GM12878 (cell line): ENCODE measurements around the gene KHNYN. TPM values are rescaled to one million over a fixed set of nuclear protein-coding genes. Genes with fewer than 3 reads are reported as not detected.

ENCODE experiments used
- ATAC-seq: fragments of 200-7000 bp; cut with Tn5 transposase; 3 replicates; pipeline ENCODE4 v1.9.1; 2020; ENCODE audit warnings: mild to moderate bottlenecking, moderate library complexity
- BruUV-seq: library from RNA; stranded (reverse); fragments of 400-500 nt; replicated peaks from 2 replicates; lab custom pipeline; 2021; lab: Mats Ljungman, UMichigan
- CTCF ChIA-PET: fragments of 300-600 bp; sonication (Branson Sonifier 250); formaldehyde crosslinking; extraction: SDS; loops from one replicate; lab custom pipeline; 2021; ENCODE audit warnings: inconsistent platforms; lab: Yijun Ruan, JAX
- POLR2A ChIA-PET: fragments of 350-600 bp; formaldehyde crosslinking; extraction: SDS; loops from one replicate; lab custom pipeline; 2021; ENCODE audit warnings: inconsistent platforms; lab: Charles Lee
- RAD21 ChIA-PET: fragments of 300-600 bp; sonication (Branson Sonifier 250); formaldehyde crosslinking; loops from one replicate; lab custom pipeline; 2023; ENCODE audit warnings: antibody characterized with exemption; ENCODE audit not compliant: unreplicated experiment; lab: Charles Lee
- SMC1A ChIA-PET: fragments of 300-600 bp; sonication (Branson Sonifier 250); formaldehyde crosslinking; loops from one replicate; lab custom pipeline; 2023; ENCODE audit not compliant: unreplicated experiment, uncharacterized antibody; lab: Charles Lee
- DNase-seq: peaks from one replicate; pipeline ENCODE4 v3.0.0-alpha.2; 2011; ENCODE audit warnings: low read depth, low spot score
- FAIRE-seq: peaks from 3 replicates; lab custom pipeline; 2011; peaks lifted over from hg19 to GRCh38; lab: Jason Lieb, UNC
- H2AFZ ChIP-seq: 2 replicates; pipeline ENCODE4 v1.6.0; 2011; ENCODE audit warnings: low read depth, low read length, control low read depth; ENCODE audit not compliant: control insufficient read depth
- H3K27ac ChIP-seq: 2 replicates; pipeline ENCODE4 v1.5.1; 2011; ENCODE audit warnings: control low read depth; ENCODE audit not compliant: control insufficient read depth, insufficient read depth
- H3K27me3 ChIP-seq, 2 experiments: replicated peaks in 1 of 2; 2 replicates each; pipeline versions ENCODE4 v1.6.0 to v1.6.1; 2011; ENCODE audit warnings: low read length in 1 of 2; ENCODE audit not compliant: control insufficient read depth in 2 of 2, insufficient read depth in 2 of 2
- H3K36me3 ChIP-seq, 2 experiments: 2 replicates each; pipeline ENCODE4 v1.5.1; 2011; ENCODE audit warnings: low read length in 1 of 2; ENCODE audit not compliant: control insufficient read depth in 2 of 2, insufficient read depth in 2 of 2
- H3K4me1 ChIP-seq: 2 replicates; pipeline ENCODE4 v1.6.1; 2011; ENCODE audit warnings: mild to moderate bottlenecking, low read length, moderate library complexity, mixed read lengths; ENCODE audit not compliant: control insufficient read depth, insufficient read depth
- H3K4me2 ChIP-seq: 2 replicates; pipeline ENCODE4 v1.6.0; 2011; ENCODE audit warnings: control low read depth; ENCODE audit not compliant: control insufficient read depth, insufficient read depth
- H3K4me3 ChIP-seq: fragments of 200-600 bp; sonication (generic); 2 replicates; pipeline ENCODE4 v1.5.1; 2016
- H3K79me2 ChIP-seq: 2 replicates; pipeline ENCODE4 v1.6.0; 2011; ENCODE audit warnings: low read length; ENCODE audit not compliant: control insufficient read depth, insufficient read depth
- H3K9ac ChIP-seq: 2 replicates; pipeline ENCODE4 v1.8.0; 2011; ENCODE audit warnings: low read length, control low read depth, mixed read lengths; ENCODE audit not compliant: control insufficient read depth, insufficient read depth
- H3K9me3 ChIP-seq: replicated peaks from 3 replicates; pipeline ENCODE4 v1.5.1; 2011; ENCODE audit warnings: mild to moderate bottlenecking, low read length; ENCODE audit not compliant: control insufficient read depth, insufficient read depth
- H4K20me1 ChIP-seq: 2 replicates; pipeline ENCODE4 v1.6.0; 2011; ENCODE audit not compliant: control insufficient read depth, insufficient read depth
- GABPA ChIP-seq: IDR thresholded peaks from 2 replicates; pipeline ENCODE4 v1.6.1; 2014; ENCODE audit warnings: antibody characterized with exemption, low read depth, mild to moderate bottlenecking, inconsistent platforms
- HDGF ChIP-seq: fragments of 450-650 bp; IDR thresholded peaks from 2 replicates; pipeline ENCODE4 v1.6.1; 2016; ENCODE audit warnings: antibody characterized with exemption
- MTA2 ChIP-seq: fragments of 450-650 bp; IDR thresholded peaks from 2 replicates; pipeline ENCODE4 v1.6.1; 2016; ENCODE audit warnings: low read depth, mild to moderate bottlenecking, moderate library complexity
- MTA3 ChIP-seq: IDR thresholded peaks from 2 replicates; pipeline ENCODE4 v1.6.1; 2012; ENCODE audit warnings: low read length, inconsistent platforms, borderline replicate concordance
- MYB ChIP-seq: fragments of 150-350 bp; IDR thresholded peaks from 2 replicates; pipeline ENCODE4 v1.6.1; 2014; ENCODE audit warnings: mild to moderate bottlenecking, low read depth, low read length, borderline replicate concordance
- NR2C1 ChIP-seq: fragments of 450-650 bp; IDR thresholded peaks from 2 replicates; pipeline ENCODE4 v1.6.1; 2017; ENCODE audit warnings: antibody characterized with exemption, mild to moderate bottlenecking, moderate library complexity
- RUNX3 ChIP-seq: IDR thresholded peaks from 2 replicates; pipeline ENCODE4 v1.6.1; 2012; ENCODE audit warnings: low read length, inconsistent platforms
- STAT1 ChIP-seq: fragments of 450-650 bp; conservative IDR thresholded peaks from 2 replicates; pipeline ENCODE4 v1.6.1; 2014; ENCODE audit warnings: antibody characterized with exemption, mild to moderate bottlenecking
- TARDBP ChIP-seq: IDR thresholded peaks from 2 replicates; pipeline ENCODE4 v1.6.1; 2016; ENCODE audit warnings: borderline replicate concordance
- WRNIP1 ChIP-seq: IDR thresholded peaks from 2 replicates; pipeline ENCODE4 v1.6.1; 2011; ENCODE audit warnings: low read depth, low read length, improper control_type of control experiment, borderline replicate concordance
- WGBS: methylation state at CpG from one replicate; pipeline ENCODE4 v1.1.6; 2016; ENCODE audit warnings: low lambda C conversion rate; ENCODE audit not compliant: insufficient replicate concordance, insufficient coverage; ENCODE audit errors: missing lambda C conversion rate; 5-methylcytosine and 5-hydroxymethylcytosine counted together
- in situ Hi-C: fragments of 300-500 bp; cut with MboI; formaldehyde crosslinking; loops from 9 replicates; pipeline ENCODE4 v1.14.3; 2018; ENCODE audit warnings: mixed read lengths
- intact Hi-C: fragments of 100-400 bp; cut with micrococcal nuclease; formaldehyde crosslinking; loops from one replicate; pipeline ENCODE4 v1.14.2; 2022; ENCODE audit not compliant: unreplicated experiment
- polyA plus RNA-seq, 11 experiments: library from polyadenylated mRNA; depleted of rRNA in 4 of 11; unstranded in 6 of 11; stranded (reverse) in 5 of 11; fragments of >200 nt; fragmentation: Nextera tagmentation in 4 of 11; fragmentation: Illumina TruSeq in 1 of 11; extraction: Ambion mirVana in 4 of 11; extraction: Trizol in 1 of 11; gene quantifications; 1 replicate in 1 of 11; 2 replicates in 10 of 11; pipeline versions ENCODE4 v1.2.1 to v1.2.3, GENCODE V29; 2011 to 2016; ENCODE audit warnings: inconsistent platforms in 2 of 11, missing spikeins in 2 of 11, low read depth in 1 of 11
- total RNA-seq, 4 experiments: library from RNA; depleted of rRNA in 3 of 4; stranded (reverse); fragments of >200 nt in 3 of 4; fragmentation: Illumina TruSeq in 1 of 4; extraction: Trizol in 1 of 4; gene quantifications; 2 replicates each; pipeline versions ENCODE4 v1.2.1 to v1.2.3, GENCODE V29; 2013 to 2021
- TF ChIP-seq, protein P1 (sequence below): IDR thresholded peaks from 2 replicates; pipeline ENCODE4 v1.6.1; 2011; ENCODE audit warnings: low read depth, low read length, improper control_type of control experiment, borderline replicate concordance
- TF ChIP-seq, protein P2 (sequence below): IDR thresholded peaks from 2 replicates; pipeline ENCODE4 v1.6.1; 2012; ENCODE audit warnings: low read depth, low read length, improper control_type of control experiment

KHNYN gene
- total and polyA plus RNA-seq, 10 of the 15 experiments (the other 5 are each of a cell fraction or from before 2014, with no cell fraction given), result 1.4 to 34.7 (median 21.5) TPM

DNA sequence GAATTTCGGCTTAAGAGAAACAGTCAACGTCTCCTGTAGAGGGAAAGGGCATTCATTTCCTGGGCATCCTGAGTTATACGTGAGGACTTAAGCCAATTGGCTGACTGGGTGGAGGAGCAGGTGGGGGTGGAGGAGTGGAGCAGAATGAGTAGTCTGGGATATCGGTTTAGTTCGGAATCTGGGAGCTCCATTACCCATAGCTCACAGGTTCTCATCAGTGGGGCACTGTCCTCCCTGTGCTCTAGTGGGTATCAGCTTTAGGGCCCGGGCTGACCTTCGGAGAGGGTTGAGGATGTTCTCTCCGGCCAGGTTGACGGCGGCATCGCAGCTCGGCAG is 12.1 kb downstream of the KHNYN start:
- ChIA-PET CTCF (interaction anchor here (0.7 to 11.4 kb wide), 10 partner anchors 10 to 195 kb away, joined by 3 to 220 read pairs (median 4); partner anchors contain the start of genes ADCY4, CIDEB, KHNYN and RIPK3), POLR2A (interaction anchor here (0.6 to 4.5 kb wide), 6 partner anchors 11 to 199 kb away, joined by 3 to 38 read pairs (median 6); partner anchors contain the start of genes CBLN3, KHNYN, RIPK3 and TINF2), RAD21 (interaction anchor here (1.0 to 3.6 kb wide), 5 partner anchors 11 to 199 kb away, joined by 3 to 36 read pairs (median 7); partner anchors contain the start of genes CIDEB, KHNYN and TINF2)
- in situ Hi-C loops, result no loop called here
- Histone ChIP-seq H3K27me3 (no peaks in the 10 kb centered on the region), H3K4me3 (peak overlapping the region; percentile 93), H3K4me2 (peak overlapping the region; percentile 96), H3K4me1 (peaks cover 9% of the 10 kb centered on the region), H3K79me2 (peaks cover 19% of the 10 kb centered on the region), H3K36me3 (peaks cover 6 to 20% of the 10 kb centered on the region in 2 experiments), H3K27ac (peak overlapping the region; percentile 96), H2AFZ (peak overlapping the region; percentile 89)
- DNase-seq (no peak), FAIRE-seq (peak; percentile 76)
- intact Hi-C loops, result loop anchor here (1.0 kb wide), 1 partner anchor 328 kb away; the partner anchor contains the start of genes DCAF11 and NRL
- under 1% methylated on average over 12 of the region's 12 CpGs for WGBS
- TF ChIP-seq MTA3, result peak; percentile 53; the same call in 1 of the 2 replicates
- TF ChIP-seq STAT1, result no peak
- TF ChIP-seq, all 136 proteins: peak for 1
- SMC1A ChIA-PET, result interaction anchor here (0.6 to 3.3 kb wide), 6 partner anchors 11 to 828 kb away, joined by 3 to 17 read pairs (median 4); partner anchors contain the start of genes CBLN3, KHNYN and RABGGTA
- BruUV-seq, result no TSS peak
- Histone ChIP-seq H3K9ac (peak overlapping the region; percentile 94), H3K9me3 (no peaks in the 10 kb centered on the region), H4K20me1 (no peaks in the 10 kb centered on the region)
- ATAC-seq, result no peak

DNA sequence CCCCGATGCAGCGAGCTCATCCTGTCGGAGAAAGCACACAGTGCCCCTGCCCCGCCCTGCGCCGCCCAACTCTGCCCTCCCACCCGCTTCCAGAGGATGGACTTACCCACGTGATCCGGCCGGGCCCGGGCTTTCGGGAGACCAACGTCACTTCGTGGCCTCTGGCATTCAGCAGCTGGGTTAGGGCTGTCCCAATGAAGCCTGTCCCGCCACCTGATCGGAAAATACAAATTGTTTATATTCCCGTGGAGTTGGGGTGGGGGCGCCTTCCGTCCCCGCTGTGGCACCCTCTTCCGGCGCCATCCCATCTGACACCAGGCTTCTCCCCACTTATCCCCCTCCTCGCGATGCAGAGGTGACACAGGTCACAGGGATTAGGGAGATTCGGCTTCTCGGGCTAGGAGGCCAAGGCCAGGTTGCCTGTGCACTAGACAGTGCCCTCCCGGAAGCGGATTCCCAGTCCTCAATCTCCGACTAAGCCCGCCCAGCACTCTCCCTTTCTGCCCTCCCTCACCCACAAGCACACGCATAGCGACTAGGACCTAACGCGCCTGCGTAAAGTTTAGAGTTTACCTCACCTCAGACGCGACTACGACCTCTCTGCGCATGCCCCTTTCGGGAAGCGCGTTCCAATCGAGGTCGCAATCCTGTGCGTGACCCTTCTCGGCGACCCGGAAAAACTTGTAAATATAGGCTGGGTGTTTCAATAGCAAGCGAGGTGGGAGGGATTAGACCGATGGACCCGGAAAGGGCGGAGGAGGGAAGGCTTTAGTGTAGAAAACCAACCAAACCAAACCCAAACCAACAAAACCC is 12.7 kb downstream of the KHNYN start, which contains the start of gene SDR39U1:
SDR39U1 (minus strand) TSS at position 537 of the 813 bp plus-strand sequence; CDS start at position 530, 7 bp downstream.
- ATAC-seq (peak; percentile 93), FAIRE-seq (peak; percentile 100), DNase-seq (peak; percentile 99)
- Histone ChIP-seq H3K79me2 (peaks cover 19% of the 10 kb centered on the region), H3K4me3 (peak within 1 kb of the TSS; percentile 93), H3K4me2 (peak within 1 kb of the TSS; percentile 96), H3K4me1 (peaks cover 6% of the 10 kb centered on the region), H3K9ac (peak within 1 kb of the TSS; percentile 94), H3K36me3 (peaks cover 6 to 15% of the 10 kb centered on the region in 2 experiments), H3K9me3 (no peaks in the 10 kb centered on the region), H3K27me3 (no peaks in the 10 kb centered on the region), H2AFZ (peak within 1 kb of the TSS; percentile 89), H3K27ac (peak within 1 kb of the TSS; percentile 96), H4K20me1 (no peaks in the 10 kb centered on the region)
- WGBS, result under 1% methylated on average over 52 of the region's 52 CpGs
- RAD21 ChIA-PET, result interaction anchor here (1.0 to 3.6 kb wide), 5 partner anchors 12 to 200 kb away, joined by 3 to 36 read pairs (median 7); partner anchors contain the start of genes CIDEB, KHNYN and TINF2
- BruUV-seq, result TSS peak; percentile 78
- in situ Hi-C loops, result no loop called here
- intact Hi-C loops, result loop anchor here (1.0 kb wide), 1 partner anchor 328 kb away; the partner anchor contains the start of genes DCAF11 and NRL
- CTCF ChIA-PET, result interaction anchor here (0.7 to 11.4 kb wide), 10 partner anchors 11 to 195 kb away, joined by 3 to 220 read pairs (median 4); partner anchors contain the start of genes ADCY4, CIDEB, KHNYN and RIPK3
- SMC1A ChIA-PET, result interaction anchor here (0.6 to 3.3 kb wide), 6 partner anchors 12 to 829 kb away, joined by 3 to 17 read pairs (median 4); partner anchors contain the start of genes CBLN3, KHNYN and RABGGTA
- POLR2A ChIA-PET, result interaction anchor here (0.6 to 4.5 kb wide), 8 partner anchors 12 to 269 kb away, joined by 3 to 38 read pairs (median 5); partner anchors contain the start of genes CBLN3, KHNYN, RIPK3 and TINF2
- TF ChIP-seq MYB, result no peak
- peak; percentile 95 for TF ChIP-seq MTA2
- TF ChIP-seq GABPA, result peak; percentile 95
- TF ChIP-seq NR2C1, result peak; percentile 99
- peak; percentile 91 for TF ChIP-seq HDGF
- 0 out of 2 replicates have a peak, but pooled peaks have one; percentile 41 for TF ChIP-seq WRNIP1
- TF ChIP-seq, protein P1, sequence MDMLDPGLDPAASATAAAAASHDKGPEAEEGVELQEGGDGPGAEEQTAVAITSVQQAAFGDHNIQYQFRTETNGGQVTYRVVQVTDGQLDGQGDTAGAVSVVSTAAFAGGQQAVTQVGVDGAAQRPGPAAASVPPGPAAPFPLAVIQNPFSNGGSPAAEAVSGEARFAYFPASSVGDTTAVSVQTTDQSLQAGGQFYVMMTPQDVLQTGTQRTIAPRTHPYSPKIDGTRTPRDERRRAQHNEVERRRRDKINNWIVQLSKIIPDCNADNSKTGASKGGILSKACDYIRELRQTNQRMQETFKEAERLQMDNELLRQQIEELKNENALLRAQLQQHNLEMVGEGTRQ, result peak; percentile 17
- TF ChIP-seq, protein P2, sequence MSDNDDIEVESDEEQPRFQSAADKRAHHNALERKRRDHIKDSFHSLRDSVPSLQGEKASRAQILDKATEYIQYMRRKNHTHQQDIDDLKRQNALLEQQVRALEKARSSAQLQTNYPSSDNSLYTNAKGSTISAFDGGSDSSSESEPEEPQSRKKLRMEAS, result peak; percentile 50; the same call in 1 of the 2 replicates
- peak; percentile 69 for TF ChIP-seq RUNX3
- no peak for TF ChIP-seq TARDBP
